MM.1S (cell line): ENCODE results near the gene ZNF181.
A peak's percentile ranks its signal among the peaks of the same experiment; 100 is the strongest.

Source experiments
- DNase-seq: peaks from one replicate; pipeline ENCODE4 v3.0.0-alpha.2; 2015
- H2AFZ ChIP-seq: fragments of 300-600 bp; sonication (generic); 2 replicates; pipeline ENCODE4 v1.6.0; 2016; ENCODE audit warnings: antibody characterized with exemption, low read length
- H3F3A ChIP-seq: fragments of 300-600 bp; sonication (generic); 2 replicates; pipeline ENCODE4 v1.6.1; 2016; ENCODE audit warnings: mild to moderate bottlenecking, antibody characterized with exemption, low read length, moderate library complexity, mixed read lengths; ENCODE audit not compliant: insufficient read depth
- H3K27ac ChIP-seq: fragments of 300-600 bp; sonication (generic); 2 replicates; pipeline ENCODE4 v1.5.1; 2016; ENCODE audit warnings: mild to moderate bottlenecking, low read length
- H3K27me3 ChIP-seq: fragments of 300-600 bp; sonication (generic); replicated peaks from 2 replicates; pipeline ENCODE4 v1.6.0; 2016; ENCODE audit warnings: low read length; ENCODE audit not compliant: insufficient read depth
- H3K36me3 ChIP-seq: fragments of 300-600 bp; sonication (generic); replicated peaks from 2 replicates; pipeline ENCODE4 v1.6.1; 2016; ENCODE audit warnings: mild to moderate bottlenecking, low read length, mixed read lengths; ENCODE audit not compliant: insufficient read depth
- H3K4me1 ChIP-seq: fragments of 300-600 bp; sonication (generic); 2 replicates; pipeline ENCODE4 v1.6.1; 2016; ENCODE audit warnings: low read length, mixed read lengths
- H3K4me2 ChIP-seq: fragments of 300-600 bp; sonication (generic); 2 replicates; pipeline ENCODE4 v1.6.0; 2016; ENCODE audit warnings: low read depth, low read length
- H3K4me3 ChIP-seq: fragments of 300-600 bp; sonication (generic); 2 replicates; pipeline ENCODE4 v1.5.1; 2016; ENCODE audit warnings: low read length, mixed read lengths
- H3K79me2 ChIP-seq: fragments of 300-600 bp; sonication (generic); 2 replicates; pipeline ENCODE4 v1.6.1; 2016; ENCODE audit warnings: mixed run types, low read length, mixed read lengths
- H3K9ac ChIP-seq: fragments of 300-600 bp; sonication (generic); 2 replicates; pipeline ENCODE4 v1.6.1; 2016; ENCODE audit warnings: low read length, mixed read lengths
- H3K9me2 ChIP-seq: fragments of 300-600 bp; sonication (generic); replicated peaks from 2 replicates; pipeline ENCODE4 v1.6.1; 2016; ENCODE audit warnings: mild to moderate bottlenecking, low read length, mixed read lengths; ENCODE audit not compliant: insufficient read depth
- H3K9me3 ChIP-seq: fragments of 300-600 bp; sonication (generic); replicated peaks from 2 replicates; pipeline ENCODE4 v1.6.1; 2016; ENCODE audit warnings: mild to moderate bottlenecking, low read length, mixed read lengths; ENCODE audit not compliant: insufficient read depth
- H4K20me1 ChIP-seq: fragments of 300-600 bp; sonication (generic); 2 replicates; pipeline ENCODE4 v1.6.1; 2016; ENCODE audit warnings: mild to moderate bottlenecking, low read length, moderate library complexity, mixed read lengths; ENCODE audit not compliant: insufficient read depth
- EZH2 ChIP-seq: fragments of 300-600 bp; sonication (generic); optimal IDR thresholded peaks from 2 replicates; pipeline ENCODE3; 2017; ENCODE audit warnings: low read depth, mild to moderate bottlenecking, antibody characterized with exemption, low read length, mixed read lengths
- EZH2phosphoT487 ChIP-seq: fragments of 300-600 bp; sonication (generic); IDR thresholded peaks from 2 replicates; pipeline ENCODE4 v1.6.1; 2018; ENCODE audit warnings: antibody characterized with exemption, low read length
- TF ChIP-seq, protein P1 (sequence below): fragments of 300-600 bp; sonication (generic); IDR thresholded peaks from 2 replicates; pipeline ENCODE4 v1.5.1; 2016; ENCODE audit warnings: antibody characterized with exemption, low read length, mixed read lengths

Gene ZNF181

GRCh38 chr19:34787059-34787824, 53.2 kb downstream of the ZNF181 start:
- DNase-seq = no peak
- H3K27me3 ChIP-seq = no peaks in the 10 kb centered on the region
- no peaks in the 10 kb centered on the region for H3K9me3 ChIP-seq

DNA sequence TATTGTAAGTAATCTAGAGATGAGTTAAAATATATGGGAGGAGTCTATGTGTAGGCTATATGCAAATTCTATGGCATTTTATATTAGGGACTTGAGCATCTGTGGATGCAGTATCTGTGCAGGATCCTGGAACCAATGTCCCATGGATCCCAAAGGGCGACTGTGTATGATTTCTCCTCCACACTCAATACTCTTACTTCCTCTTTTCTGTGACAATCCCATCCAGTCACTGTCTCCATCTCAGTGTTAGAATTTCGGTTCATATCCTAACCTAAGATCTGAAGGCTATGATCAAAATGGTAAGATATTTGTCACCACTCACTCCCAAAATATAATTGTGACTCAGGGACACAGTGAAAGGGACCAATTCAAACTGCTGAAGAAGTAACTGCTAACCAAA, 54.0 kb downstream of the ZNF181 start:
- no peak for DNase-seq
- Histone ChIP-seq H3K27me3 (no peaks in the 10 kb centered on the region), H3K4me3 (no peak overlapping the region), H3K9ac (no peak overlapping the region), H3K36me3 (no peaks in the 10 kb centered on the region), H3K27ac (no peak overlapping the region), H3K79me2 (no peaks in the 10 kb centered on the region), H3K9me2 (no peaks in the 10 kb centered on the region), H3F3A (no peaks in the 10 kb centered on the region), H3K4me2 (no peak overlapping the region), H3K4me1 (no peaks in the 10 kb centered on the region), H4K20me1 (no peaks in the 10 kb centered on the region), H2AFZ (no peak overlapping the region), H3K9me3 (no peaks in the 10 kb centered on the region)
- TF ChIP-seq, protein P1, sequence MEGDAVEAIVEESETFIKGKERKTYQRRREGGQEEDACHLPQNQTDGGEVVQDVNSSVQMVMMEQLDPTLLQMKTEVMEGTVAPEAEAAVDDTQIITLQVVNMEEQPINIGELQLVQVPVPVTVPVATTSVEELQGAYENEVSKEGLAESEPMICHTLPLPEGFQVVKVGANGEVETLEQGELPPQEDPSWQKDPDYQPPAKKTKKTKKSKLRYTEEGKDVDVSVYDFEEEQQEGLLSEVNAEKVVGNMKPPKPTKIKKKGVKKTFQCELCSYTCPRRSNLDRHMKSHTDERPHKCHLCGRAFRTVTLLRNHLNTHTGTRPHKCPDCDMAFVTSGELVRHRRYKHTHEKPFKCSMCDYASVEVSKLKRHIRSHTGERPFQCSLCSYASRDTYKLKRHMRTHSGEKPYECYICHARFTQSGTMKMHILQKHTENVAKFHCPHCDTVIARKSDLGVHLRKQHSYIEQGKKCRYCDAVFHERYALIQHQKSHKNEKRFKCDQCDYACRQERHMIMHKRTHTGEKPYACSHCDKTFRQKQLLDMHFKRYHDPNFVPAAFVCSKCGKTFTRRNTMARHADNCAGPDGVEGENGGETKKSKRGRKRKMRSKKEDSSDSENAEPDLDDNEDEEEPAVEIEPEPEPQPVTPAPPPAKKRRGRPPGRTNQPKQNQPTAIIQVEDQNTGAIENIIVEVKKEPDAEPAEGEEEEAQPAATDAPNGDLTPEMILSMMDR = no peak
- TF ChIP-seq EZH2 (no peak), EZH2phosphoT487 (no peak)

More at GRCh38 chr19:34787059-34787824, 53.2 kb downstream of the ZNF181 start:
- Histone ChIP-seq H3K4me2 (no peak overlapping the region), H3K9me2 (no peaks in the 10 kb centered on the region), H3K36me3 (no peaks in the 10 kb centered on the region), H3K4me1 (no peaks in the 10 kb centered on the region), H3K27ac (no peak overlapping the region), H3K79me2 (no peaks in the 10 kb centered on the region), H3F3A (no peaks in the 10 kb centered on the region), H4K20me1 (no peaks in the 10 kb centered on the region), H2AFZ (no peak overlapping the region), H3K9ac (no peak overlapping the region), H3K4me3 (no peak overlapping the region)
- TF ChIP-seq EZH2 = no peak
- TF ChIP-seq, protein P1 = no peak
- TF ChIP-seq EZH2phosphoT487 = no peak

DNA sequence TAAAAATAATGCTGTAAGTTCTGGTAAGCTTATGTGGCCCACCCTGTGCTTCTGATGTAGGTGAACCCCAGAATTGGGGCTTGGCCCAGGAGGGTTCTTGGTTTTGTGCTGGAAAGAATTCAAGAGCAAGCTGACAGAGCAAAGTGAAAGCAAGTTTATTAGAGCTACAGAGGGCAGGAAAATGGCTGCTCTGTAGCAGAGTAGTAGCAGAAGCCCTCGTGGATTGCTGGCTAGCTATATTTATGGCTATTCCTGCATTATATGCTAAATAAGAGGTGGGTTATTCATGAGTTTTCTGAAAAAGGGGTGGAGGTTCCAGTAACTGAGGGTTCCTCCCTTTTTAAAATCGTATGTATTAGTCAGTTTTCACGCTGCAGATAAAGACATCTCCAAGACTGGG, 59.5 kb downstream of the ZNF181 start:
- Histone ChIP-seq H2AFZ (peak overlapping the region; percentile 86), H3K4me3 (peak overlapping the region; percentile 26), H3K27me3 (no peaks in the 10 kb centered on the region), H3K9ac (peak overlapping the region; percentile 9; the same call in 1 of the 2 replicates), H3K4me1 (no peaks in the 10 kb centered on the region), H3K36me3 (no peaks in the 10 kb centered on the region), H3K9me2 (no peaks in the 10 kb centered on the region), H3F3A (no peaks in the 10 kb centered on the region), H3K79me2 (no peaks in the 10 kb centered on the region), H3K4me2 (peak overlapping the region; percentile 66), H4K20me1 (no peaks in the 10 kb centered on the region), H3K27ac (no peak overlapping the region), H3K9me3 (no peaks in the 10 kb centered on the region)
- DNase-seq = peak; percentile 31
- TF ChIP-seq EZH2 = no peak
- TF ChIP-seq, protein P1 = no peak
- no peak for TF ChIP-seq EZH2phosphoT487
